K562 (cell line): ENCODE results near the gene MAP2. TPM values are rescaled to one million over a fixed set of nuclear protein-coding genes. Genes with fewer than 3 reads are reported as not detected.

Source experiments
- ATAC-seq: fragments of 200-7000 bp; cut with Tn5 transposase; 3 replicates; pipeline ENCODE4 v1.9.1; 2020; ENCODE audit warnings: moderate library complexity
- BruUV-seq: library from RNA; stranded (reverse); fragments of 400-500 nt; replicated peaks from 2 replicates; lab custom pipeline; 2021; lab: Mats Ljungman, UMichigan
- CTCF ChIA-PET: fragments of 300-600 bp; formaldehyde crosslinking; extraction: SDS; loops from one replicate; lab custom pipeline; 2021; ENCODE audit warnings: low intra/inter-chr PET ratio; lab: Yijun Ruan, JAX
- POLR2A ChIA-PET: fragments of 300-600, 350-650 bp; sonication (Branson Sonifier 250); formaldehyde crosslinking; extraction: SDS; loops from one replicate; lab custom pipeline; 2021; ENCODE audit warnings: antibody characterized with exemption, inconsistent platforms; lab: Yijun Ruan, JAX
- DNase-seq, 4 experiments: peaks; one replicate each; pipeline versions ENCODE4 v3.0.0 to v3.0.0-alpha.2; 2011 to 2018; ENCODE audit warnings: low spot score in 3 of 4, mixed read lengths in 3 of 4; ENCODE audit errors: extremely low read depth in 1 of 4
- FAIRE-seq: peaks from 2 replicates; lab custom pipeline; 2011; peaks lifted over from hg19 to GRCh38; lab: Jason Lieb, UNC
- H2AFZ ChIP-seq: 2 replicates; pipeline ENCODE4 v1.6.0; 2011; ENCODE audit warnings: low read depth, low read length, control low read depth, inconsistent platforms
- H3K27ac ChIP-seq: fragments of 200-600 bp; 3 replicates; pipeline ENCODE4 v1.8.0; 2011; ENCODE audit warnings: low read depth, mild to moderate bottlenecking, control low read depth, inconsistent platforms, low read length, moderate library complexity, mixed read lengths; ENCODE audit errors: extremely low read depth
- H3K27me3 ChIP-seq, 2 experiments: fragments of 300-600 bp in 1 of 2; 2 replicates in 1 of 2; 3 replicates in 1 of 2; pipeline versions ENCODE4 v1.6.0 to v1.8.0; 2011; ENCODE audit warnings: inconsistent platforms in 2 of 2, low read length in 2 of 2, mild to moderate bottlenecking in 1 of 2, mixed read lengths in 1 of 2, moderate library complexity in 1 of 2; ENCODE audit not compliant: control insufficient read depth in 2 of 2, insufficient read depth in 2 of 2
- H3K36me3 ChIP-seq: fragments of 300-600 bp; 3 replicates; pipeline ENCODE4 v1.8.0; 2011; ENCODE audit warnings: mild to moderate bottlenecking, low read length, inconsistent platforms; ENCODE audit not compliant: control insufficient read depth, insufficient read depth
- H3K4me1 ChIP-seq, 2 experiments: fragments of 200-600 bp in 1 of 2; replicated peaks in 1 of 2; 2 replicates in 1 of 2; 3 replicates in 1 of 2; pipeline versions ENCODE4 v1.5.1 to v1.8.0; 2011; ENCODE audit warnings: inconsistent platforms in 2 of 2, low read length in 2 of 2, mild to moderate bottlenecking in 1 of 2, mixed read lengths in 1 of 2, moderate library complexity in 1 of 2; ENCODE audit not compliant: control insufficient read depth in 2 of 2, insufficient read depth in 2 of 2
- H3K4me2 ChIP-seq: 2 replicates; pipeline ENCODE4 v1.6.1; 2011; ENCODE audit warnings: low read length, control low read depth, inconsistent platforms, mixed read lengths; ENCODE audit not compliant: insufficient read depth
- H3K4me3 ChIP-seq: fragments of 200-600 bp; sonication (generic), shearing (Covaris generic); 2 replicates; pipeline ENCODE4 v1.5.1; 2016; ENCODE audit warnings: control low read depth, inconsistent platforms
- H3K79me2 ChIP-seq: fragments of 200-600 bp; 3 replicates; pipeline ENCODE4 v1.8.0; 2011; ENCODE audit warnings: low read length, inconsistent platforms; ENCODE audit not compliant: control insufficient read depth, insufficient read depth
- H3K9ac ChIP-seq, 2 experiments: 2 replicates each; pipeline versions ENCODE4 v1.6.0 to v1.6.1; 2011; ENCODE audit warnings: low read depth in 2 of 2, low read length in 2 of 2, control low read depth in 1 of 2, inconsistent platforms in 1 of 2, mild to moderate bottlenecking in 1 of 2, mixed read lengths in 1 of 2; ENCODE audit not compliant: insufficient read depth in 1 of 2
- H3K9me1 ChIP-seq: one replicate; pipeline ENCODE4 v1.6.0; 2011; ENCODE audit warnings: inconsistent platforms, mild to moderate bottlenecking, low read length, moderate library complexity; ENCODE audit not compliant: control insufficient read depth, insufficient read depth
- H3K9me3 ChIP-seq: replicated peaks from 2 replicates; pipeline ENCODE4 v1.5.1; 2011; ENCODE audit warnings: low read depth, low read length, inconsistent platforms; ENCODE audit not compliant: control insufficient read depth, insufficient read depth
- H4K20me1 ChIP-seq: replicated peaks from 2 replicates; pipeline ENCODE4 v1.6.1; 2011; ENCODE audit warnings: low read length, inconsistent platforms, mixed read lengths; ENCODE audit not compliant: control insufficient read depth, insufficient read depth
- BDP1 ChIP-seq: IDR thresholded peaks from 3 replicates; pipeline ENCODE4 v1.6.1; 2011; ENCODE audit not compliant: insufficient read length, insufficient read depth
- CHD2 ChIP-seq: IDR thresholded peaks from 2 replicates; pipeline ENCODE4 v1.6.1; 2011; ENCODE audit warnings: low read depth, low read length
- FOXJ3 ChIP-seq: sonication (generic); formaldehyde crosslinking; IDR thresholded peaks from 2 replicates; pipeline ENCODE4 v1.4.0; 2020; ENCODE audit warnings: mild to moderate bottlenecking, missing genetic modification reagents
- RBM22 ChIP-seq: fragments of 200-400 bp; formaldehyde crosslinking; IDR thresholded peaks from 2 replicates; pipeline ENCODE4 v1.6.1; 2018; ENCODE audit warnings: low read length, low read depth; ENCODE audit not compliant: poor library complexity, severe bottlenecking
- STAT5B ChIP-seq: fragments of 250-450 bp; sonication (Bioruptor Pico); IDR thresholded peaks from 2 replicates; pipeline ENCODE4 v1.8.0; 2021; ENCODE audit warnings: mild to moderate bottlenecking, inconsistent platforms
- WHSC1 ChIP-seq: IDR thresholded peaks from one replicate; pipeline ENCODE4 v1.6.1; 2012; ENCODE audit warnings: low read length, control low read depth, inconsistent platforms
- ZNF282 ChIP-seq: sonication (generic); formaldehyde crosslinking; IDR thresholded peaks from 2 replicates; pipeline ENCODE4 v1.8.1; 2023; ENCODE audit warnings: missing genetic modification reagents
- WGBS: fragments of 100-300 bp; shearing (Covaris generic); methylation state at CpG from one replicate; pipeline ENCODE4 v1.1.6; 2016; ENCODE audit warnings: low coverage, mixed read lengths; ENCODE audit not compliant: insufficient coverage; ENCODE audit errors: missing lambda C conversion rate; 5-methylcytosine and 5-hydroxymethylcytosine counted together
- in situ Hi-C: fragments of 300-500 bp; cut with MboI; formaldehyde crosslinking; loops from 4 replicates; pipeline ENCODE4 v1.15.0; 2018; ENCODE audit warnings: inconsistent platforms, mixed read lengths
- intact Hi-C: fragments of 100-400 bp; cut with micrococcal nuclease; formaldehyde crosslinking; loops from 2 replicates; pipeline ENCODE4 v1.14.2; 2022
- polyA plus RNA-seq, 8 experiments: library from polyadenylated mRNA; depleted of rRNA in 4 of 8; stranded (reverse) in 5 of 8; unstranded in 3 of 8; fragments of >200 nt; fragmentation: Nextera tagmentation in 2 of 8; fragmentation: Illumina TruSeq in 1 of 8; extraction: Ambion mirVana in 2 of 8; extraction: Trizol in 1 of 8; gene quantifications; 2 replicates each; pipeline versions ENCODE4 v1.2.1 to v1.2.3, GENCODE V29; 2011 to 2014; ENCODE audit warnings: inconsistent platforms in 1 of 8, missing spikeins in 1 of 8
- total RNA-seq, 7 experiments: library from RNA; depleted of rRNA in 6 of 7; stranded (reverse); fragments of >200 nt in 6 of 7; fragmentation: Illumina TruSeq in 2 of 7; extraction: Trizol in 2 of 7; gene quantifications; 2 replicates each; pipeline versions ENCODE4 v1.2.1 to v1.2.3, GENCODE V29; 2011 to 2021; ENCODE audit warnings: low replicate concordance in 1 of 7
- TF ChIP-seq, protein P1 (sequence below): fragments of 450-650 bp; formaldehyde crosslinking; IDR thresholded peaks from 2 replicates; pipeline ENCODE4 v1.4.0; 2020; ENCODE audit warnings: mild to moderate bottlenecking
- TF ChIP-seq, protein P2 (sequence below): fragments of 450-650 bp; formaldehyde crosslinking; IDR thresholded peaks from 2 replicates; pipeline ENCODE4 v1.4.0; 2022; ENCODE audit warnings: missing genetic modification characterization

Gene MAP2
- total and polyA plus RNA-seq, 9 of the 15 experiments (the other 6 are each of a cell fraction or from before 2014, with no cell fraction given): 0.13 TPM; not detected in 8

DNA sequence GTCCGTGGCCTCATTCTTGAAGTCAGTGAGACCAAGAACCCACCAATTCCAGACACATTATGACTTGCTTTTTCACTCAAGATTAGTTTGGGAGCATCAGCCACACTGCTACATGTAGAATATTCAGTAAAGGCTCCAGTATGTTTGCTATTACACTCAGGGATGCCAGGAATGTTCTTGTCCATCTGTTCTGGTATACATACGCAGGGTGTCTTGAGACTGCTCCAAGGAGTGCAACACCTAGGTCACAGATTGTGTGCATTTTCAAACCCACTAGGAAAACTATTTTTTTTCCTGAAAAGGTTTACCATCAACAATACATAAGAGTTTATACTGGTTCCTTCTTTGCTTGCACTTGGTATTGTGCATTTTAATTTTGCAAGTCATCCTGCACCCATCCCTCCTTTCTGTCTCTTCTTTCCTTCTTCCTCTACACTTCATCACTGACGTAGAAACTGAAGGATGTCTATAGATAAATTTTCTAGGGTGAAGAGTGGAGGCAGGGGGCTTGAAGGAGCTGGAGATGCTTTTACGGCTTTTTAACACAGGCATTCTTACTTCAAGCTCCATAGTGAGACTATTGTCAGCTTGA lies 35.3 kb upstream of the MAP2 start:
- Histone ChIP-seq H3K9ac (no peak overlapping the region), H4K20me1 (no peaks in the 10 kb centered on the region), H3K27ac (no peak overlapping the region), H3K4me3 (no peak overlapping the region), H3K4me2 (no peak overlapping the region), H3K36me3 (no peaks in the 10 kb centered on the region), H3K9me3 (no peaks in the 10 kb centered on the region), H3K27me3 (no peaks in the 10 kb centered on the region), H3K4me1 (no peaks in the 10 kb centered on the region), H3K79me2 (no peaks in the 10 kb centered on the region), H2AFZ (no peak overlapping the region), H3K9me1 (no peaks in the 10 kb centered on the region)
- CTCF ChIA-PET: no interaction called here
- intact Hi-C loops (no loop called here), in situ Hi-C loops (no loop called here)
- WGBS: 0% methylated on average over 3 of the region's 4 CpGs
- TF ChIP-seq, protein P1, sequence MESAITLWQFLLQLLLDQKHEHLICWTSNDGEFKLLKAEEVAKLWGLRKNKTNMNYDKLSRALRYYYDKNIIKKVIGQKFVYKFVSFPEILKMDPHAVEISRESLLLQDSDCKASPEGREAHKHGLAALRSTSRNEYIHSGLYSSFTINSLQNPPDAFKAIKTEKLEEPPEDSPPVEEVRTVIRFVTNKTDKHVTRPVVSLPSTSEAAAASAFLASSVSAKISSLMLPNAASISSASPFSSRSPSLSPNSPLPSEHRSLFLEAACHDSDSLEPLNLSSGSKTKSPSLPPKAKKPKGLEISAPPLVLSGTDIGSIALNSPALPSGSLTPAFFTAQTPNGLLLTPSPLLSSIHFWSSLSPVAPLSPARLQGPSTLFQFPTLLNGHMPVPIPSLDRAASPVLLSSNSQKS: no peak
- TF ChIP-seq FOXJ3 (CRISPR knock-in tag): no peak
- no peak for TF ChIP-seq WHSC1
- TF ChIP-seq STAT5B (CRISPR knock-in tag): no peak
- TF ChIP-seq BDP1: no peak
- TF ChIP-seq, protein P2, sequence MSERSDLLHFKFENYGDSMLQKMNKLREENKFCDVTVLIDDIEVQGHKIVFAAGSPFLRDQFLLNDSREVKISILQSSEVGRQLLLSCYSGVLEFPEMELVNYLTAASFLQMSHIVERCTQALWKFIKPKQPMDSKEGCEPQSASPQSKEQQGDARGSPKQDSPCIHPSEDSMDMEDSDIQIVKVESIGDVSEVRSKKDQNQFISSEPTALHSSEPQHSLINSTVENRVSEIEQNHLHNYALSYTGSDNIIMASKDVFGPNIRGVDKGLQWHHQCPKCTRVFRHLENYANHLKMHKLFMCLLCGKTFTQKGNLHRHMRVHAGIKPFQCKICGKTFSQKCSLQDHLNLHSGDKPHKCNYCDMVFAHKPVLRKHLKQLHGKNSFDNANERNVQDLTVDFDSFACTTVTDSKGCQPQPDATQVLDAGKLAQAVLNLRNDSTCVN (CRISPR knock-in tag): no peak
- no peak for TF ChIP-seq RBM22
- no peak for TF ChIP-seq CHD2
- no peak for TF ChIP-seq ZNF282
- no peak for ATAC-seq
- POLR2A ChIA-PET: no interaction called here
- no TSS peak for BruUV-seq
- no peak for FAIRE-seq
- DNase-seq: no peak
